ENCODE results near the gene SH3RF3. TPM values are rescaled to one million over a fixed set of nuclear protein-coding genes. Genes with fewer than 3 reads are reported as not detected.

Gene SH3RF3
- total RNA-seq, 1 experiment from 2014 or later, result 0.98 TPM

DNA sequence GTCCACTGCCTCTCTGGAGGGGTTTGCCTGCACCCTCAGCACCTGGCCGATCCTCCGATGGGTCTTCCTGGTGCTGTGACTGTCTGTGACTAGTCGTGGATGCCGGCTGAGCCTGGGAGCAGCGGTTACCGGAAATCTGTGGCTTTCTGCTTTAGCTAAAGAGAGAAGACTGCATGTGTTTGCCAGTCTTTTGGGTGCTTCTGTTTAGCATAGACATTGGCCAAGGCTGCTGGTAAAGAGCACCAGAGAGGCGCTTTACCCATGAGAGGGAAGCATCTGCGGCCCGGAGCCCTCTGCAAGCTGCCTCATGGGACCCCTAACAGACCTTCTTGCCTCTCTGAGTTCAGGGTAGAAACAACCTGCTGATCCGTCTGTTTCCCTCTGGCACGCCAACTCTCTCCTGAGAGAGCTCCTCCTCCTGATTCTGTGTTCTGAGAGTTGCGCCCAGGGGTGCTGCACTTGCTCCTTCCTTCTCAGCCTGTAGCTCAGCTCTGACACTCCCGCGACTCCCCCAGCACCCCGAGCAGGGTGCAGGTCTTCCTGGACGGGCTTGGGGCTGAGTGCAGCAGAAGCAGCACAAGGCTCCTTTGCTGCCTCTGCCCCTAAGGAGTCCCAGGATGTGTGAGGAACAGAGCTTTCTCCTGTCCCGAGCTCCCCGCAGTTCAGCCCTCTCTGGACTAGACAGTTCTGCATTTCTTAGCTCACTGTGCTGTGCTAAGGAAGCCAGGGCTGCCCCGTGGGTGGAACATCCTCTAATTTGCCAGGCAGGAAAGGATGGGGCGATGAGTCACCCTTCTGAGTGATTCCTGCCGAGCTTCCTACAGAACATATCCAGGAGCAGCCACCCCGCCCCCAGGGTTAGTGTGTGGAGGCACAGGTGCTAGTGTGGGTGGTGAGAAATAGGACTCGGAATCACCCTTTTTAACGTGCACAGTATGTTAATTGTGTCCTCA is 203.2 kb downstream of the SH3RF3 start:
- Histone ChIP-seq H3K36me3 (ENCODE audit: control insufficient read depth, insufficient read depth, low read length) (no peaks in the 10 kb centered on the region), H3K4me1 (no peaks in the 10 kb centered on the region), H3K4me3 (ENCODE audit: low read depth, low read length) (no peak overlapping the region), H3K27me3 (replicated peaks; ENCODE audit: control insufficient read depth, insufficient read depth, low read length) (no peaks in the 10 kb centered on the region), H3K9me3 (no peaks in the 10 kb centered on the region)
- H3K4me3 Mint-ChIP-seq (ENCODE audit: unreplicated experiment), result no peak overlapping the region
- CTCF ChIA-PET, result no interaction called here
- intact Hi-C loops (cut with micrococcal nuclease; ENCODE audit: unreplicated experiment), result no loop called here
- TF ChIP-seq, protein P1, sequence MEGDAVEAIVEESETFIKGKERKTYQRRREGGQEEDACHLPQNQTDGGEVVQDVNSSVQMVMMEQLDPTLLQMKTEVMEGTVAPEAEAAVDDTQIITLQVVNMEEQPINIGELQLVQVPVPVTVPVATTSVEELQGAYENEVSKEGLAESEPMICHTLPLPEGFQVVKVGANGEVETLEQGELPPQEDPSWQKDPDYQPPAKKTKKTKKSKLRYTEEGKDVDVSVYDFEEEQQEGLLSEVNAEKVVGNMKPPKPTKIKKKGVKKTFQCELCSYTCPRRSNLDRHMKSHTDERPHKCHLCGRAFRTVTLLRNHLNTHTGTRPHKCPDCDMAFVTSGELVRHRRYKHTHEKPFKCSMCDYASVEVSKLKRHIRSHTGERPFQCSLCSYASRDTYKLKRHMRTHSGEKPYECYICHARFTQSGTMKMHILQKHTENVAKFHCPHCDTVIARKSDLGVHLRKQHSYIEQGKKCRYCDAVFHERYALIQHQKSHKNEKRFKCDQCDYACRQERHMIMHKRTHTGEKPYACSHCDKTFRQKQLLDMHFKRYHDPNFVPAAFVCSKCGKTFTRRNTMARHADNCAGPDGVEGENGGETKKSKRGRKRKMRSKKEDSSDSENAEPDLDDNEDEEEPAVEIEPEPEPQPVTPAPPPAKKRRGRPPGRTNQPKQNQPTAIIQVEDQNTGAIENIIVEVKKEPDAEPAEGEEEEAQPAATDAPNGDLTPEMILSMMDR (IDR thresholded peaks at IDR 0.05; ENCODE audit: insufficient read depth in 1 of 2, low read depth in 1 of 2, low read length in 1 of 2, severe bottlenecking in 1 of 2, unreplicated experiment in 1 of 2), result no peak
- no peak overlapping the region for H3K27ac Mint-ChIP-seq (ENCODE audit: unreplicated experiment)
- POLR2A ChIA-PET, result no interaction called here
- H3K9me3 Mint-ChIP-seq (ENCODE audit: unreplicated experiment), result peaks cover 10% of the 10 kb centered on the region
- BruUV-seq (replicated peaks), result no TSS peak
- peaks cover 30% of the 10 kb centered on the region for H3K27me3 Mint-ChIP-seq (ENCODE audit: insufficient read depth, unreplicated experiment)
- DNase-seq, result no peak
- H3K36me3 Mint-ChIP-seq (ENCODE audit: insufficient read depth, unreplicated experiment), result no peaks in the 10 kb centered on the region
- no peaks in the 10 kb centered on the region for H3K4me1 Mint-ChIP-seq (ENCODE audit: low read depth, unreplicated experiment)

DNA sequence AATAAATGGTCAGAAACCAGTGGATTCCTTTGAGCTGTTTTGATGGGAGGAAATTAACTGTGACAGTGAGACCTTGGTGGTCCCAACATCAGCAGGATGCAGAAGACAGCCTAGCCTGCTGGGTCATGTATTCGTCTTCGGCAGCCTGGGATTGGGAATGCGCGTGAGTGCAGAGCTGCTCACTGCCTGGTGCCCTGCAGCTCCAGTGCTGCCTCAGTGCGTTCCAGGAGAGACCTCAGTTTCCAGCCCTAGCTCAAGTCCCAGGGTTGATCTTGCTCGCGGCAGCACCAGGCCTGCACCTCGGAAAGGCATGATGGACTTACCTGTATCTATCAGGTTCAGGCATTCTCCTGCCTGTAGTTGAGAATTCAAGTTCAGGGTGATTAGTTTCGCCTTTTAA is 203.9 kb downstream of the SH3RF3 start:
- no peaks in the 10 kb centered on the region for H3K27me3 ChIP-seq (replicated peaks; ENCODE audit: control insufficient read depth, insufficient read depth, low read length)
- H3K4me3 ChIP-seq (ENCODE audit: low read depth, low read length), result no peak overlapping the region
- no TSS peak for BruUV-seq (replicated peaks)

More for the DNA sequence above, 203.9 kb downstream of the SH3RF3 start:
- Mint-ChIP-seq H3K27ac (ENCODE audit: unreplicated experiment) (no peak overlapping the region), H3K36me3 (ENCODE audit: insufficient read depth, unreplicated experiment) (no peaks in the 10 kb centered on the region), H3K9me3 (ENCODE audit: unreplicated experiment) (peaks cover 9% of the 10 kb centered on the region), H3K4me3 (ENCODE audit: unreplicated experiment) (no peak overlapping the region), H3K4me1 (ENCODE audit: low read depth, unreplicated experiment) (no peaks in the 10 kb centered on the region), H3K27me3 (ENCODE audit: insufficient read depth, unreplicated experiment) (peaks cover 29% of the 10 kb centered on the region)
- Histone ChIP-seq H3K9me3 (no peaks in the 10 kb centered on the region), H3K4me1 (no peaks in the 10 kb centered on the region), H3K36me3 (ENCODE audit: control insufficient read depth, insufficient read depth, low read length) (no peaks in the 10 kb centered on the region)
- POLR2A ChIA-PET, result no interaction called here
- CTCF ChIA-PET, result interaction anchor here (1.0 kb wide), 1 partner anchor 177 kb away, joined by 3 read pairs; no protein-coding TSS in a partner anchor
- intact Hi-C loops (cut with micrococcal nuclease; ENCODE audit: unreplicated experiment), result no loop called here
- DNase-seq, result no peak
- TF ChIP-seq, protein P1 (IDR thresholded peaks at IDR 0.05; ENCODE audit: insufficient read depth in 1 of 2, low read depth in 1 of 2, low read length in 1 of 2, severe bottlenecking in 1 of 2, unreplicated experiment in 1 of 2), result no peak

Measured in Caco-2 (cell line).